Middle frontal gyrus (tissue), 1 donor: ENCODE results near the gene C7.
"Not testable (repeated sequence)": the region's sequence is repeated elsewhere in the genome, so short reads cannot be mapped to it uniquely, and the experiment has no call there.

Source experiments
- DNase-seq: peaks from one replicate; pipeline ENCODE4 v3.0.0-alpha.2; 2015; ENCODE audit warnings: low spot score; ENCODE audit errors: extremely low spot score

C7 gene

GRCh38 chr5:40988746-40989510 lies 79.6 kb downstream of the C7 start:
- no peak for DNase-seq

GRCh38 chr5:40991168-40991980 lies 82.1 kb downstream of the C7 start:
- DNase-seq, result no peak

- DNase-seq, result no peak
These were observed 82.8 kb downstream of the C7 start for GRCh38 chr5:40991981-40992559.

- no peak for DNase-seq
These were observed 86.7 kb downstream of the C7 start for GRCh38 chr5:40995801-40996586.

- no peak for DNase-seq
These were observed 89.8 kb downstream of the C7 start for GRCh38 chr5:40999142-40999541.

GRCh38 chr5:40999966-41000365 lies 90.7 kb downstream of the C7 start:
- no peak for DNase-seq

GRCh38 chr5:41003670-41004376 lies 94.5 kb downstream of the C7 start:
- DNase-seq, result no peak

- no peak for DNase-seq
These were observed 95.6 kb downstream of the C7 start for GRCh38 chr5:41004931-41005330.

GRCh38 chr5:41009232-41009631 lies 99.9 kb downstream of the C7 start:
- DNase-seq, result no peak

- DNase-seq, result no peak
These were observed 101.3 kb downstream of the C7 start for GRCh38 chr5:41010572-41010971.

- DNase-seq, result no peak
These were observed 103.0 kb downstream of the C7 start for GRCh38 chr5:41012318-41012717.

GRCh38 chr5:41022600-41022999 lies 113.3 kb downstream of the C7 start:
- DNase-seq, result not testable (repeated sequence)
